SU-DHL-6 (cell line): ENCODE measurements around the gene CADM4.
A peak's percentile ranks its signal among the peaks of the same experiment; 100 is the strongest.

Experiments
- H2AFZ ChIP-seq: fragments of 200-600 bp; sonication (generic); 2 replicates; pipeline ENCODE4 v1.6.1; 2014; ENCODE audit warnings: low read depth, mild to moderate bottlenecking, moderate library complexity, mixed read lengths, antibody characterized with exemption, low read length; ENCODE audit not compliant: severe bottlenecking
- H3F3A ChIP-seq: fragments of 200-600 bp; shearing (Covaris generic); 2 replicates; pipeline ENCODE4 v1.6.0; 2016; ENCODE audit warnings: antibody characterized with exemption, mild to moderate bottlenecking; ENCODE audit not compliant: insufficient read depth
- H3K27ac ChIP-seq: fragments of 200-600 bp; sonication (generic); 2 replicates; pipeline ENCODE4 v1.5.1; 2016; ENCODE audit warnings: low read depth, mild to moderate bottlenecking, low read length, moderate library complexity, mixed read lengths
- H3K27me3 ChIP-seq: fragments of 200-600 bp; sonication (generic), shearing (Covaris generic); 2 replicates; pipeline ENCODE4 v1.6.0; 2014; ENCODE audit warnings: mild to moderate bottlenecking, low read length
- H3K36me3 ChIP-seq: fragments of 200-600 bp; sonication (generic); 2 replicates; pipeline ENCODE4 v1.6.1; 2014; ENCODE audit warnings: mild to moderate bottlenecking, low read length, mixed read lengths
- H3K4me2 ChIP-seq: fragments of 300-600, 200-600 bp; shearing (Covaris generic), sonication (generic); 2 replicates; pipeline ENCODE4 v1.6.0; 2014; ENCODE audit warnings: low read length, low read depth, mild to moderate bottlenecking; ENCODE audit not compliant: poor library complexity, severe bottlenecking
- H3K4me3 ChIP-seq: fragments of 200-600 bp; sonication (generic); 2 replicates; pipeline ENCODE4 v1.5.1; 2014; ENCODE audit warnings: antibody characterized with exemption, low read length, mild to moderate bottlenecking, mixed read lengths; ENCODE audit not compliant: insufficient read depth, poor library complexity, severe bottlenecking
- H3K79me2 ChIP-seq: fragments of 200-600 bp; sonication (generic); 2 replicates; pipeline ENCODE4 v1.6.1; 2014; ENCODE audit warnings: mild to moderate bottlenecking, low read length, moderate library complexity; ENCODE audit not compliant: insufficient read depth
- H3K9ac ChIP-seq: fragments of 200-600 bp; sonication (generic); 2 replicates; pipeline ENCODE4 v1.7.0; 2014; ENCODE audit warnings: mild to moderate bottlenecking, low read length
- H3K9me2 ChIP-seq: fragments of 200-600 bp; sonication (generic); replicated peaks from 2 replicates; pipeline ENCODE4 v1.6.1; 2014; ENCODE audit warnings: low read length; ENCODE audit not compliant: insufficient read depth
- H3K9me3 ChIP-seq: fragments of 200-600 bp; sonication (generic); 2 replicates; pipeline ENCODE4 v1.6.1; 2014; ENCODE audit warnings: low read length, mixed read lengths; ENCODE audit not compliant: insufficient read depth
- H4K20me1 ChIP-seq: fragments of 200-600 bp; sonication (generic); 2 replicates; pipeline ENCODE4 v1.6.1; 2014; ENCODE audit warnings: low read depth, mild to moderate bottlenecking, antibody characterized with exemption, low read length, moderate library complexity, mixed read lengths
- EZH2phosphoT487 ChIP-seq: fragments of 200-600 bp; sonication (generic), shearing (Covaris generic); conservative IDR thresholded peaks from 2 replicates; pipeline ENCODE4 v1.6.1; 2018; ENCODE audit warnings: mild to moderate bottlenecking, antibody characterized with exemption, low read length, moderate library complexity, mixed read lengths
- TF ChIP-seq, protein P1 (sequence below): fragments of 200-600 bp; sonication (generic); IDR thresholded peaks from one replicate; pipeline ENCODE4 v1.5.1; 2017; ENCODE audit warnings: antibody characterized with exemption, mild to moderate bottlenecking, low read length, moderate library complexity; ENCODE audit not compliant: insufficient read depth, poor library complexity, severe bottlenecking

The CADM4 gene

GRCh38 chr19:43618921-43619261 lies 20.8 kb downstream of the CADM4 start:
- peak overlapping the region; percentile 83 for H2AFZ ChIP-seq
- no peaks in the 10 kb centered on the region for H3K9me2 ChIP-seq
- H3K27me3 ChIP-seq, result no peaks in the 10 kb centered on the region
- H3K9me3 ChIP-seq, result no peaks in the 10 kb centered on the region
- peak overlapping the region; percentile 65 for H3K4me3 ChIP-seq
- peak overlapping the region; percentile 75 for H3K9ac ChIP-seq
- peaks cover 37% of the 10 kb centered on the region for H3K79me2 ChIP-seq
- TF ChIP-seq, protein P1, sequence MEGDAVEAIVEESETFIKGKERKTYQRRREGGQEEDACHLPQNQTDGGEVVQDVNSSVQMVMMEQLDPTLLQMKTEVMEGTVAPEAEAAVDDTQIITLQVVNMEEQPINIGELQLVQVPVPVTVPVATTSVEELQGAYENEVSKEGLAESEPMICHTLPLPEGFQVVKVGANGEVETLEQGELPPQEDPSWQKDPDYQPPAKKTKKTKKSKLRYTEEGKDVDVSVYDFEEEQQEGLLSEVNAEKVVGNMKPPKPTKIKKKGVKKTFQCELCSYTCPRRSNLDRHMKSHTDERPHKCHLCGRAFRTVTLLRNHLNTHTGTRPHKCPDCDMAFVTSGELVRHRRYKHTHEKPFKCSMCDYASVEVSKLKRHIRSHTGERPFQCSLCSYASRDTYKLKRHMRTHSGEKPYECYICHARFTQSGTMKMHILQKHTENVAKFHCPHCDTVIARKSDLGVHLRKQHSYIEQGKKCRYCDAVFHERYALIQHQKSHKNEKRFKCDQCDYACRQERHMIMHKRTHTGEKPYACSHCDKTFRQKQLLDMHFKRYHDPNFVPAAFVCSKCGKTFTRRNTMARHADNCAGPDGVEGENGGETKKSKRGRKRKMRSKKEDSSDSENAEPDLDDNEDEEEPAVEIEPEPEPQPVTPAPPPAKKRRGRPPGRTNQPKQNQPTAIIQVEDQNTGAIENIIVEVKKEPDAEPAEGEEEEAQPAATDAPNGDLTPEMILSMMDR, result no peak
- no peak for TF ChIP-seq EZH2phosphoT487
- H4K20me1 ChIP-seq, result no peaks in the 10 kb centered on the region
- no peaks in the 10 kb centered on the region for H3K36me3 ChIP-seq
- peaks cover 17% of the 10 kb centered on the region; the same call in 1 of the 2 replicates for H3F3A ChIP-seq
- H3K4me2 ChIP-seq, result peak overlapping the region; percentile 78
- peak overlapping the region; percentile 69 for H3K27ac ChIP-seq

DNA sequence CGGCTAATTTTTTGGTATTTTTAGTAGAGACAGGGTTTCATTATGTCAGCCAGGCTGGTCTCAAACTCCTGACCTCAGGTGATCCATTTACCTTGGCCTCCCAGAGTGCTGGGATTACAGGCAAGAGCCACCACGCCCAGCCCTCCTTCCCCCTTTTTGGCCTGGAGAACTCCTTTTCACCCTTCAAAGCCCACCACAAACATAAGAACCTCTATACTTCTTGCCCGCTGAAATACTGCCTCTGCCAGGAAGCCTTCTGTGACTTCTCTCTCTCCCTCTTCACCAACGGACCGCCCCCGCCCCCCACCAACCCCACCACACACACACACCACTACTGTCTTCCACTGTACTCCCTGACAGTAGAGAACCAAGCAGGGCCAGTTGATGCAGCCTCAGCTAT lies 22.7 kb downstream of the CADM4 start:
- H4K20me1 ChIP-seq, result no peaks in the 10 kb centered on the region
- H3K36me3 ChIP-seq, result no peaks in the 10 kb centered on the region
- H3K27me3 ChIP-seq, result no peaks in the 10 kb centered on the region
- no peaks in the 10 kb centered on the region for H3K9me3 ChIP-seq
- no peak for TF ChIP-seq EZH2phosphoT487
- TF ChIP-seq, protein P1, result no peak
- no peaks in the 10 kb centered on the region for H3K9me2 ChIP-seq
- no peak overlapping the region for H3K4me3 ChIP-seq
- H3F3A ChIP-seq, result peaks cover 17% of the 10 kb centered on the region; the same call in 1 of the 2 replicates
- no peak overlapping the region for H3K9ac ChIP-seq
- no peak overlapping the region for H2AFZ ChIP-seq
- no peak overlapping the region for H3K27ac ChIP-seq
- peaks cover 40% of the 10 kb centered on the region for H3K79me2 ChIP-seq
- no peak overlapping the region for H3K4me2 ChIP-seq

DNA sequence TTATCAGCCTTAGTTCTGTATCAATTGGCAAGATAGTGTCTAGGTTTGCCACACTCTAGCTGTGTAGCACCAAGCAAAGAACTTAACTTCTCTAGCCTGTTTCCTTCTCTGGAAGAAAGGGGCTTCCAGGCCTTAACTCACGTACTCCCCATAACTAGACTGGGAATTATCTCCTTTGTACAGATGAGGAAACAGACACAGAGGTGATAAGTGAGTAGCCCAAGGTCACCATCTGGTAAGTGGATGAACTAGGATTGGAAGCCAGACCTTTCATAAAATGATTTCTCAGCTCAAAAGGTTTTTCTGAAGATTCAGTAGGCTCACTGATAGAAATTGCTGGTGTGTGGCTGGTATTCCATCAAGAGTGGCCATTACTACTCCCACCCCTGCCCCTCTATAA lies 23.3 kb downstream of the CADM4 start:
- no peak overlapping the region for H3K4me3 ChIP-seq
- H3K27me3 ChIP-seq, result no peaks in the 10 kb centered on the region
- H3K4me2 ChIP-seq, result no peak overlapping the region
- H3K9me3 ChIP-seq, result no peaks in the 10 kb centered on the region
- H3F3A ChIP-seq, result peaks cover 10% of the 10 kb centered on the region; the same call in 1 of the 2 replicates
- H2AFZ ChIP-seq, result no peak overlapping the region
- TF ChIP-seq EZH2phosphoT487, result no peak
- TF ChIP-seq, protein P1, result no peak
- no peaks in the 10 kb centered on the region for H3K36me3 ChIP-seq
- H4K20me1 ChIP-seq, result no peaks in the 10 kb centered on the region
- H3K9ac ChIP-seq, result no peak overlapping the region
- no peaks in the 10 kb centered on the region for H3K9me2 ChIP-seq
- peaks cover 44% of the 10 kb centered on the region for H3K79me2 ChIP-seq
- H3K27ac ChIP-seq, result 0 out of 2 replicates have a peak overlapping the region, but pooled peaks have one; percentile 2
